HT1080 (cell line): Measurements from ENCODE around the gene ARHGEF1. TPM values are rescaled to one million over a fixed set of nuclear protein-coding genes. Genes with fewer than 3 reads are reported as not detected.
A peak's percentile ranks its signal among the peaks of the same experiment; 100 is the strongest.

Source experiments
- DNase-seq: peaks from one replicate; pipeline ENCODE4 v3.0.0-alpha.2; 2015; ENCODE audit warnings: low read depth
- total RNA-seq: library from RNA; depleted of rRNA; stranded (reverse); fragments of >200 nt; shearing (Covaris generic); gene quantifications from 2 replicates; pipeline ENCODE4 v1.2.3, GENCODE V29; 2014

Gene ARHGEF1
- total RNA-seq, 1 experiment from 2014 or later, result 100 TPM

- no peak for DNase-seq
Measured at GRCh38 chr19:41883463-41883820, 458 bp downstream of the ARHGEF1 start.

- peak; percentile 97 for DNase-seq
Measured at GRCh38 chr19:41883821-41884733, 1.1 kb downstream of the ARHGEF1 start.

- peak; percentile 60 for DNase-seq
Measured at GRCh38 chr19:41886761-41887710, 4.1 kb downstream of the ARHGEF1 start.

- DNase-seq, result peak; percentile 96
Measured at GRCh38 chr19:41887711-41888382, 4.9 kb downstream of the ARHGEF1 start.

- DNase-seq, result no peak
Measured at GRCh38 chr19:41888926-41889325, 5.9 kb downstream of the ARHGEF1 start.

- DNase-seq, result no peak
Measured at GRCh38 chr19:41889896-41890295, 6.9 kb downstream of the ARHGEF1 start.

GRCh38 chr19:41890936-41891335 lies 8.0 kb downstream of the ARHGEF1 start:
- DNase-seq, result no peak

GRCh38 chr19:41892173-41892902 lies 9.4 kb downstream of the ARHGEF1 start:
- DNase-seq, result no peak

GRCh38 chr19:41893899-41894298 lies 10.9 kb downstream of the ARHGEF1 start:
- peak; percentile 59 for DNase-seq

GRCh38 chr19:41894350-41894749 lies 11.4 kb downstream of the ARHGEF1 start:
- DNase-seq, result no peak

GRCh38 chr19:41895745-41896580 lies 13.0 kb downstream of the ARHGEF1 start:
- no peak for DNase-seq

- no peak for DNase-seq
Measured at GRCh38 chr19:41896581-41896942, 13.6 kb downstream of the ARHGEF1 start.

- no peak for DNase-seq
Measured at GRCh38 chr19:41897181-41897580, 14.2 kb downstream of the ARHGEF1 start.

GRCh38 chr19:41897820-41898219 lies 14.8 kb downstream of the ARHGEF1 start:
- no peak for DNase-seq

- no peak for DNase-seq
Measured at GRCh38 chr19:41898235-41898634, 15.3 kb downstream of the ARHGEF1 start.

- no peak for DNase-seq
Measured at GRCh38 chr19:41901707-41902360, 18.9 kb downstream of the ARHGEF1 start.

- no peak for DNase-seq
Measured at GRCh38 chr19:41902594-41902993, 19.6 kb downstream of the ARHGEF1 start.

- DNase-seq, result no peak
Measured at GRCh38 chr19:41903193-41903953, 20.4 kb downstream of the ARHGEF1 start.
